IMR-90 (cell line): ENCODE results near the gene MAPK9. TPM values are rescaled to one million over a fixed set of nuclear protein-coding genes. Genes with fewer than 3 reads are reported as not detected.

Experiments used
- ATAC-seq: fragments of 200-7000 bp; cut with Tn5 transposase; 2 replicates; pipeline ENCODE4 v1.9.1; 2020; ENCODE audit warnings: low read depth, mild to moderate bottlenecking, moderate library complexity
- BruUV-seq: library from RNA; stranded (reverse); fragments of 400-500 nt; replicated peaks from 2 replicates; lab custom pipeline; 2021; lab: Mats Ljungman, UMichigan
- CTCF ChIA-PET: fragments of 300-600 bp; formaldehyde crosslinking; extraction: SDS; loops from one replicate; lab custom pipeline; 2021; ENCODE audit warnings: antibody characterized with exemption; lab: Yijun Ruan, JAX
- POLR2A ChIA-PET: fragments of 300-600 bp; sonication (Branson Sonifier 250); formaldehyde crosslinking; loops from one replicate; lab custom pipeline; 2022; ENCODE audit warnings: antibody characterized with exemption; ENCODE audit not compliant: unreplicated experiment; lab: Charles Lee
- DNase-seq: peaks from one replicate; pipeline ENCODE4 v3.0.0; 2013
- H2AFZ ChIP-seq: replicated peaks from 2 replicates; pipeline ENCODE3; 2013; ENCODE audit warnings: low read length, mild to moderate bottlenecking; ENCODE audit not compliant: poor library complexity
- H2AK5ac ChIP-seq: 2 replicates; pipeline ENCODE4 v1.6.1; 2013; ENCODE audit warnings: low read depth, low read length, inconsistent platforms
- H2AK9ac ChIP-seq: replicated peaks from 2 replicates; pipeline ENCODE3; 2013; ENCODE audit warnings: mild to moderate bottlenecking, low read depth, low read length, moderate library complexity; ENCODE audit not compliant: poor library complexity
- H2BK120ac ChIP-seq: 2 replicates; pipeline ENCODE4 v1.6.1; 2013; ENCODE audit warnings: low read depth, low read length, inconsistent platforms
- H2BK15ac ChIP-seq: 3 replicates; pipeline ENCODE4 v1.6.1; 2013; ENCODE audit warnings: low read depth, low read length, inconsistent platforms
- H2BK20ac ChIP-seq: 2 replicates; pipeline ENCODE4 v1.6.1; 2013; ENCODE audit warnings: low read depth, mild to moderate bottlenecking, inconsistent platforms, low read length, moderate library complexity
- H2BK5ac ChIP-seq: 2 replicates; pipeline ENCODE4 v1.6.1; 2013; ENCODE audit warnings: mild to moderate bottlenecking, low read depth, low read length, inconsistent platforms; ENCODE audit not compliant: poor library complexity, severe bottlenecking
- H3K14ac ChIP-seq: replicated peaks from 2 replicates; pipeline ENCODE4 v1.6.1; 2013; ENCODE audit warnings: low read depth, low read length, inconsistent platforms
- H3K18ac ChIP-seq: 2 replicates; pipeline ENCODE4 v1.6.1; 2013; ENCODE audit warnings: low read depth, low read length, control low read depth
- H3K23ac ChIP-seq: 2 replicates; pipeline ENCODE4 v1.6.1; 2013; ENCODE audit warnings: low read depth, low read length, inconsistent platforms
- H3K27ac ChIP-seq: 2 replicates; pipeline ENCODE4 v1.5.1; 2013; ENCODE audit warnings: mild to moderate bottlenecking, control low read depth, low read length; ENCODE audit not compliant: insufficient read depth
- H3K27me3 ChIP-seq: 2 replicates; pipeline ENCODE4 v1.6.1; 2013; ENCODE audit warnings: low read length; ENCODE audit not compliant: control insufficient read depth, insufficient read depth
- H3K36me3 ChIP-seq: 2 replicates; pipeline ENCODE4 v1.6.1; 2013; ENCODE audit warnings: low read length, mixed read lengths; ENCODE audit not compliant: control insufficient read depth, insufficient read depth
- H3K4ac ChIP-seq: 2 replicates; pipeline ENCODE4 v1.6.1; 2013; ENCODE audit warnings: low read depth, low read length, inconsistent platforms
- H3K4me1 ChIP-seq: 2 replicates; pipeline ENCODE4 v1.6.1; 2013; ENCODE audit warnings: low read length, mixed read lengths; ENCODE audit not compliant: control insufficient read depth, insufficient read depth
- H3K4me2 ChIP-seq: 2 replicates; pipeline ENCODE4 v1.6.1; 2013; ENCODE audit warnings: low read depth, mild to moderate bottlenecking, control low read depth, low read length, moderate library complexity
- H3K4me3 ChIP-seq: 2 replicates; pipeline ENCODE4 v1.5.1; 2013; ENCODE audit warnings: low read depth, mild to moderate bottlenecking, control low read depth, low read length, moderate library complexity; ENCODE audit not compliant: insufficient read depth
- H3K56ac ChIP-seq: 2 replicates; pipeline ENCODE4 v1.6.1; 2013; ENCODE audit warnings: low read length, inconsistent platforms; ENCODE audit not compliant: insufficient read depth; ENCODE audit errors: extremely low read depth
- H3K79me1 ChIP-seq, 2 experiments: 2 replicates each; pipeline ENCODE4 v1.6.1; 2013; ENCODE audit warnings: low read length in 2 of 2, inconsistent platforms in 1 of 2, low read depth in 1 of 2
- H3K9ac ChIP-seq: 2 replicates; pipeline ENCODE4 v1.6.1; 2013; ENCODE audit warnings: low read depth, low read length, control low read depth
- H3K9me1 ChIP-seq: 2 replicates; pipeline ENCODE4 v1.6.1; 2013; ENCODE audit warnings: low read length, inconsistent platforms; ENCODE audit not compliant: insufficient read depth
- H3K9me3 ChIP-seq: 2 replicates; pipeline ENCODE4 v1.6.1; 2013; ENCODE audit warnings: low read length; ENCODE audit not compliant: control insufficient read depth, insufficient read depth
- H4K20me1 ChIP-seq: 2 replicates; pipeline ENCODE4 v1.6.1; 2013; ENCODE audit warnings: low read length, inconsistent platforms; ENCODE audit not compliant: insufficient read depth
- H4K5ac ChIP-seq: 2 replicates; pipeline ENCODE4 v1.6.1; 2013; ENCODE audit warnings: mild to moderate bottlenecking, low read depth, low read length, control low read depth
- H4K8ac ChIP-seq, 2 experiments: 2 replicates each; pipeline ENCODE4 v1.6.1; 2013; ENCODE audit warnings: low read depth in 2 of 2, low read length in 2 of 2, control low read depth in 1 of 2, inconsistent platforms in 1 of 2
- H4K91ac ChIP-seq: 2 replicates; pipeline ENCODE4 v1.6.1; 2013; ENCODE audit warnings: low read depth, low read length, inconsistent platforms; ENCODE audit not compliant: insufficient read depth
- BHLHE40 ChIP-seq: fragments of 150-350 bp; IDR thresholded peaks from 2 replicates; pipeline ENCODE4 v1.6.1; 2016; ENCODE audit warnings: mild to moderate bottlenecking, low read depth, low read length
- CEBPB ChIP-seq: IDR thresholded peaks from 2 replicates; pipeline ENCODE4 v1.6.1; 2012; ENCODE audit warnings: low read depth, low read length, improper control_type of control experiment
- CHD1 ChIP-seq: IDR thresholded peaks from 2 replicates; pipeline ENCODE4 v1.6.1; 2012; ENCODE audit warnings: low read depth, low read length, improper control_type of control experiment
- CTCF ChIP-seq: conservative IDR thresholded peaks from 2 replicates; pipeline ENCODE4 v1.5.1; 2012; ENCODE audit warnings: mild to moderate bottlenecking, low read depth, low read length, improper control_type of control experiment
- ELK1 ChIP-seq: fragments of 150-350 bp; IDR thresholded peaks from 2 replicates; pipeline ENCODE4 v1.6.1; 2016; ENCODE audit warnings: low read depth, mild to moderate bottlenecking, low read length, moderate library complexity, borderline replicate concordance
- MAFK ChIP-seq: IDR thresholded peaks from 2 replicates; pipeline ENCODE4 v1.6.1; 2012; ENCODE audit warnings: low read depth, low read length, improper control_type of control experiment
- MAZ ChIP-seq: IDR thresholded peaks from 2 replicates; pipeline ENCODE4 v1.6.1; 2012; ENCODE audit warnings: low read depth, mild to moderate bottlenecking, low read length, improper control_type of control experiment, moderate library complexity, borderline replicate concordance
- MXI1 ChIP-seq: IDR thresholded peaks from 2 replicates; pipeline ENCODE4 v1.6.1; 2012; ENCODE audit warnings: low read depth, mild to moderate bottlenecking, low read length, moderate library complexity, borderline replicate concordance
- NFE2L2 ChIP-seq: fragments of 150-350 bp; IDR thresholded peaks from 2 replicates; pipeline ENCODE4 v1.6.1; 2016; ENCODE audit warnings: low read depth, mild to moderate bottlenecking, low read length
- RAD21 ChIP-seq: IDR thresholded peaks from 2 replicates; pipeline ENCODE4 v1.6.1; 2012; ENCODE audit warnings: low read length, improper control_type of control experiment
- RCOR1 ChIP-seq: IDR thresholded peaks from 2 replicates; pipeline ENCODE4 v1.6.1; 2012; ENCODE audit warnings: mild to moderate bottlenecking, low read length, improper control_type of control experiment; ENCODE audit not compliant: insufficient replicate concordance
- RFX5 ChIP-seq: IDR thresholded peaks from 2 replicates; pipeline ENCODE4 v1.8.0; 2012; ENCODE audit warnings: low read depth, mild to moderate bottlenecking, low read length, moderate library complexity
- SMC3 ChIP-seq: fragments of 150-350 bp; IDR thresholded peaks from 2 replicates; pipeline ENCODE4 v1.6.1; 2016; ENCODE audit warnings: low read depth, mild to moderate bottlenecking, antibody characterized with exemption, low read length, moderate library complexity
- USF2 ChIP-seq: fragments of 150-350 bp; IDR thresholded peaks from 2 replicates; pipeline ENCODE4 v1.6.1; 2017; ENCODE audit warnings: mild to moderate bottlenecking, antibody characterized with exemption, low read length, low read depth
- WGBS, 2 experiments: methylation state at CpG; one replicate each; pipeline versions ENCODE4 v1.1.5 to v1.1.7; 2013; ENCODE audit warnings: missing lambda C conversion rate in 2 of 2; ENCODE audit not compliant: insufficient read length in 1 of 2; ENCODE audit errors: extremely low coverage in 2 of 2; 5-methylcytosine and 5-hydroxymethylcytosine counted together
- dilution Hi-C: fragments of 300-500 bp; cut with HindIII; formaldehyde crosslinking; loops from one replicate; pipeline ENCODE4 v1.14.3; 2018; ENCODE audit warnings: low sequenced_read_pairs; ENCODE audit not compliant: unreplicated experiment
- in situ Hi-C: fragments of 300-500 bp; cut with MboI; formaldehyde crosslinking; loops from 3 replicates; pipeline ENCODE4 v1.14.3; 2019; ENCODE audit warnings: low sequenced_read_pairs, inconsistent platforms, mixed read lengths
- intact Hi-C: fragments of 100-400 bp; cut with micrococcal nuclease; formaldehyde crosslinking; loops from 2 replicates; pipeline ENCODE4 v1.10.0; 2022
- polyA plus RNA-seq, 3 experiments: library from polyadenylated mRNA; depleted of rRNA; stranded (reverse); fragments of >200 nt; gene quantifications; 2 replicates each; pipeline ENCODE4 v1.2.3, GENCODE V29; 2012; ENCODE audit warnings: low replicate concordance in 1 of 3
- total RNA-seq: library from RNA; depleted of rRNA; stranded (reverse); fragments of >200 nt; gene quantifications from 2 replicates; pipeline ENCODE4 v1.2.3, GENCODE V29; 2012

MAPK9 gene
- total and polyA plus RNA-seq, 2 of the 4 experiments (the other 2 are of a cell fraction): 22.9 to 23.3 TPM

GRCh38 chr5:180253036-180253824 is 38.7 kb downstream of the MAPK9 start:
- 93% methylated on average over 12 of the region's 24 CpGs; no CpG with 5 or more reads in 1 of the 2 experiments for WGBS, 2 experiments
- dilution Hi-C loops (no loop called here), in situ Hi-C loops (no loop called here), intact Hi-C loops (no loop called here)
- H2BK120ac ChIP-seq: no peak overlapping the region
- no peak for DNase-seq
- H3K4ac ChIP-seq: no peak overlapping the region
- H3K4me3 ChIP-seq: no peak overlapping the region
- H3K4me1 ChIP-seq: no peaks in the 10 kb centered on the region
- no peak overlapping the region for H2AFZ ChIP-seq
- peaks cover 54% of the 10 kb centered on the region for H3K36me3 ChIP-seq
- H3K9me3 ChIP-seq: peaks cover 75% of the 10 kb centered on the region
- no peak overlapping the region for H2AK5ac ChIP-seq
- no peak overlapping the region for H2BK15ac ChIP-seq
- ATAC-seq: no peak
- no peak overlapping the region for H3K18ac ChIP-seq
- no peak overlapping the region for H2BK20ac ChIP-seq
- no peak overlapping the region for H4K8ac ChIP-seq
- no peak overlapping the region for H4K5ac ChIP-seq
- H3K9me1 ChIP-seq: no peaks in the 10 kb centered on the region
- ChIA-PET CTCF (no interaction called here), POLR2A (no interaction called here)
- no peak overlapping the region for H3K4me2 ChIP-seq
- no TSS peak for BruUV-seq
- H3K79me1 ChIP-seq: no peaks in the 10 kb centered on the region
- no peak overlapping the region for H3K27ac ChIP-seq
- no peak for TF ChIP-seq RCOR1
- TF ChIP-seq USF2: no peak
- no peak for TF ChIP-seq CEBPB
- TF ChIP-seq RAD21: no peak
- no peak for TF ChIP-seq CHD1
- no peak for TF ChIP-seq MXI1
- TF ChIP-seq MAFK: no peak
- no peak for TF ChIP-seq RFX5
- no peak for TF ChIP-seq NFE2L2
- TF ChIP-seq BHLHE40: no peak
- no peak for TF ChIP-seq MAZ
- TF ChIP-seq CTCF: no peak
- no peak for TF ChIP-seq ELK1
- TF ChIP-seq SMC3: no peak
- no peak overlapping the region for H3K14ac ChIP-seq
- H3K9ac ChIP-seq: no peak overlapping the region
- no peaks in the 10 kb centered on the region for H3K27me3 ChIP-seq
- no peak overlapping the region for H2AK9ac ChIP-seq
- no peak overlapping the region for H3K56ac ChIP-seq
- no peaks in the 10 kb centered on the region for H4K20me1 ChIP-seq
- H4K91ac ChIP-seq: no peak overlapping the region
- H3K23ac ChIP-seq: no peak overlapping the region
- no peak overlapping the region for H2BK5ac ChIP-seq
